HCT116 (cell line): ENCODE measurements around the gene IBSP. TPM values are rescaled to one million over a fixed set of nuclear protein-coding genes. Genes with fewer than 3 reads are reported as not detected.

ENCODE experiments used
- ATAC-seq: fragments of 200-7000 bp; cut with Tn5 transposase; 2 replicates; pipeline ENCODE4 v1.9.1; 2020; ENCODE audit warnings: mild to moderate bottlenecking, moderate library complexity
- BruUV-seq: library from RNA; stranded (reverse); fragments of 400-500 nt; replicated peaks from 2 replicates; lab custom pipeline; 2021; lab: Mats Ljungman, UMichigan
- CTCF ChIA-PET: fragments of 300-600 bp; sonication (Branson Sonifier 250); formaldehyde crosslinking; loops from one replicate; lab custom pipeline; 2021; ENCODE audit warnings: antibody characterized with exemption; lab: Charles Lee
- POLR2A ChIA-PET: fragments of 300-600, 350-600 bp; sonication (Branson Sonifier 250); formaldehyde crosslinking; loops from one replicate; lab custom pipeline; 2021; ENCODE audit warnings: antibody characterized with exemption; lab: Charles Lee
- RAD21 ChIA-PET, 2 experiments: fragments of 300-600 bp; sonication (Branson Sonifier 250); formaldehyde crosslinking; loops; one replicate each; lab custom pipeline; 2023; ENCODE audit warnings: low total read pairs in 2 of 2; ENCODE audit not compliant: uncharacterized antibody in 2 of 2, unreplicated experiment in 2 of 2, low non-redundant PET in 1 of 2; lab: Charles Lee
- DNase-seq: peaks from one replicate; pipeline ENCODE4 v3.0.0-alpha.2; 2010; ENCODE audit warnings: low read depth, low spot score
- H2AFZ ChIP-seq: fragments of 200-600 bp; shearing (Covaris generic), sonication (generic); 2 replicates; pipeline ENCODE4 v1.6.1; 2017; ENCODE audit warnings: low read depth, mixed run types, mixed read lengths, antibody characterized with exemption, low read length; ENCODE audit not compliant: poor library complexity, severe bottlenecking
- H3K27ac ChIP-seq: 2 replicates; pipeline ENCODE4 v1.5.1; 2012; ENCODE audit warnings: low read depth, low read length
- H3K27me3 ChIP-seq: fragments of 200-600 bp; sonication (generic); 2 replicates; pipeline ENCODE4 v1.6.1; 2016; ENCODE audit warnings: mixed run types, low read length, mixed read lengths; ENCODE audit not compliant: insufficient read depth
- H3K36me3 ChIP-seq, 2 experiments: fragments of 200-500 bp in 1 of 2; fragments of 200-600 bp in 1 of 2; sonication (Bioruptor generic) in 1 of 2; sonication (generic) in 1 of 2; 2 replicates each; pipeline versions ENCODE4 v1.5.1 to v1.6.1; 2014 to 2016; ENCODE audit warnings: low read length in 2 of 2, inconsistent platforms in 1 of 2, mixed read lengths in 1 of 2, mixed run types in 1 of 2; ENCODE audit not compliant: insufficient read depth in 2 of 2, control insufficient read depth in 1 of 2
- H3K4me1 ChIP-seq, 2 experiments: fragments of 200-600 bp in 1 of 2; sonication (generic) in 1 of 2; 2 replicates each; pipeline versions ENCODE4 v1.5.1 to v1.6.1; 2012 to 2017; ENCODE audit warnings: low read length in 2 of 2, inconsistent platforms in 1 of 2, mild to moderate bottlenecking in 1 of 2, mixed read lengths in 1 of 2, mixed run types in 1 of 2, moderate library complexity in 1 of 2; ENCODE audit not compliant: insufficient read depth in 2 of 2, control insufficient read depth in 1 of 2
- H3K4me2 ChIP-seq: fragments of 200-600 bp; sonication (generic); 2 replicates; pipeline ENCODE4 v1.6.1; 2017; ENCODE audit warnings: mixed run types, low read length, mixed read lengths
- H3K4me3 ChIP-seq, 2 experiments: fragments of 200-600 bp in 1 of 2; sonication (generic) in 1 of 2; replicated peaks in 1 of 2; 2 replicates each; pipeline ENCODE4 v1.5.1; 2011 to 2016; ENCODE audit warnings: low read length in 2 of 2, control low read depth in 1 of 2, low read depth in 1 of 2, mild to moderate bottlenecking in 1 of 2, mixed read lengths in 1 of 2, mixed run types in 1 of 2
- H3K79me2 ChIP-seq: fragments of 200-600 bp; sonication (generic); 2 replicates; pipeline ENCODE4 v1.6.1; 2017; ENCODE audit warnings: mild to moderate bottlenecking, mixed run types, low read length, moderate library complexity, mixed read lengths; ENCODE audit not compliant: insufficient read depth
- H3K9ac ChIP-seq: fragments of 200-600 bp; sonication (generic); 2 replicates; pipeline ENCODE4 v1.6.1; 2016; ENCODE audit warnings: low read length, mixed read lengths
- H3K9me2 ChIP-seq: fragments of 200-600 bp; sonication (generic), shearing (Covaris generic); 2 replicates; pipeline ENCODE4 v1.6.1; 2017; ENCODE audit warnings: mixed run types, mild to moderate bottlenecking, moderate library complexity; ENCODE audit not compliant: insufficient read depth
- H3K9me3 ChIP-seq, 2 experiments: fragments of 200-500 bp in 1 of 2; fragments of 200-600 bp in 1 of 2; sonication (Bioruptor generic) in 1 of 2; sonication (generic) in 1 of 2; 2 replicates each; pipeline ENCODE4 v1.6.1; 2014 to 2017; ENCODE audit warnings: low read length in 2 of 2, mixed read lengths in 2 of 2, inconsistent platforms in 1 of 2, low read depth in 1 of 2, mild to moderate bottlenecking in 1 of 2, mixed run types in 1 of 2, moderate library complexity in 1 of 2; ENCODE audit not compliant: control insufficient read depth in 1 of 2, insufficient read depth in 1 of 2
- H4K20me1 ChIP-seq: fragments of 200-600 bp; sonication (generic), shearing (Covaris generic); 2 replicates; pipeline ENCODE4 v1.6.1; 2017; ENCODE audit warnings: mixed run types, mild to moderate bottlenecking, moderate library complexity; ENCODE audit not compliant: insufficient read depth
- ELF1 ChIP-seq: IDR thresholded peaks from 2 replicates; pipeline ENCODE4 v1.6.1; 2012; ENCODE audit warnings: low read depth, borderline replicate concordance
- EZH2phosphoT487 ChIP-seq: fragments of 200-600 bp; IDR thresholded peaks from 2 replicates; pipeline ENCODE4 v1.6.1; 2018; ENCODE audit warnings: antibody characterized with exemption, borderline replicate concordance
- JUND ChIP-seq: IDR thresholded peaks from 2 replicates; pipeline ENCODE4 v1.6.1; 2012
- POLR2A ChIP-seq: IDR thresholded peaks from 2 replicates; pipeline ENCODE4 v1.7.0; 2011; ENCODE audit warnings: borderline replicate concordance; ENCODE audit not compliant: insufficient read depth, insufficient read length; ENCODE audit errors: extremely low read depth
- RAD21 ChIP-seq: IDR thresholded peaks from 2 replicates; pipeline ENCODE4 v1.6.1; 2012; ENCODE audit warnings: low read depth, mild to moderate bottlenecking
- TCF7L2 ChIP-seq: IDR thresholded peaks from 2 replicates; pipeline ENCODE4 v1.7.0; 2011; ENCODE audit warnings: borderline replicate concordance, inconsistent platforms; ENCODE audit not compliant: insufficient read depth, insufficient read length; ENCODE audit errors: extremely low read depth
- ZNF274 ChIP-seq: fragments of 200-500 bp; sonication (Bioruptor generic); IDR thresholded peaks from 2 replicates; pipeline ENCODE4 v1.6.1; 2014; ENCODE audit warnings: mild to moderate bottlenecking, low read depth, low read length, inconsistent platforms
- intact Hi-C: fragments of 100-400 bp; cut with micrococcal nuclease; formaldehyde crosslinking; loops from 2 replicates; pipeline ENCODE4 v1.10.0; 2022
- total RNA-seq: library from RNA; stranded (reverse); gene quantifications from one replicate; pipeline ENCODE4 v1.2.1, GENCODE V29; 2021; ENCODE audit not compliant: unreplicated experiment
- TF ChIP-seq, protein P1 (sequence below): IDR thresholded peaks from 2 replicates; pipeline ENCODE4 v1.6.1; 2011; ENCODE audit warnings: mild to moderate bottlenecking, low read length, moderate library complexity; ENCODE audit not compliant: insufficient replicate concordance; ENCODE audit errors: extremely low read depth
- TF ChIP-seq, protein P2 (sequence below): IDR thresholded peaks from 2 replicates; pipeline ENCODE4 v1.6.1; 2012; ENCODE audit warnings: low read depth
- TF ChIP-seq, protein P3 (sequence below), 3 experiments: fragments of 200-600 bp in 1 of 3; sonication (generic) in 1 of 3; IDR thresholded peaks in 2 of 3; conservative IDR thresholded peaks in 1 of 3; 2 replicates each; pipeline ENCODE4 v1.5.1; 2012 to 2017; ENCODE audit warnings: low read depth in 2 of 3, low read length in 2 of 3, antibody characterized with exemption in 1 of 3, borderline replicate concordance in 1 of 3, control low read depth in 1 of 3, mild to moderate bottlenecking in 1 of 3, mixed read lengths in 1 of 3, mixed run types in 1 of 3, moderate library complexity in 1 of 3; ENCODE audit not compliant: insufficient read depth in 1 of 3

The IBSP gene
- total RNA-seq, 1 experiment from 2014 or later: not detected

DNA sequence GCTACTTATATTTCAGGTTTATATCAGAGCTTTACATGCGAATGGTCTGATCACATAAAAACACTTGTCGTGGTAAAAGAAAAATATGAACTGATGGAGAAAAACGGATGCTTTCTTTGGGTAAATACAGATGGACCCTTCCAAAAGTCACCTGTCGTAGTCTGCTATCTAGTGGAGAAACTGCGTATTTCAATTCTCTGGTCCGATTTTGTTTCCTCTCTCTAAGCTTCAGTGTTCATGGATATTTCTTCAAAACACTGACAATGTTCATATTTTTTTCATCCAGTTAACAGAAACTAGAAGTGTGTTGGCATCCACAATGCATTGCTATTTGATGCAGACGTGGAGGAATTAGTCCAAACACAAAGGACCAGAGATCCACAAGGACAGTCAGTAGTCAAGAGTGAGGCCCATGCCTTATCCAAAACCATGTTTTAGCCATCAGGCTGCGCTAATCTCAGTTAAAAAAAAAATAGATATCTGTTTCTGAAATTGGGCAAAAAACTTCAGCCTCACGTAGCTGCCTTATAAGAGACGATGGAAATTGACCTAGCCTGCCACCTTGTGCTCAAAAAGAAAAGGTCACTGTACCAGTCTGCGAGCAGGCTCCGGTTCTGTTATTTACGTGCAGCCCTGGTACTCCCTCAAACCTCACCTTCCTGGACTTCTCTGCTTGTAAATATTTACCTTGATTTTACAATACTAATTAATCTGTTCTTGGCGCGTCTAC is 49.4 kb downstream of the IBSP start (continued):
- TF ChIP-seq, protein P1, sequence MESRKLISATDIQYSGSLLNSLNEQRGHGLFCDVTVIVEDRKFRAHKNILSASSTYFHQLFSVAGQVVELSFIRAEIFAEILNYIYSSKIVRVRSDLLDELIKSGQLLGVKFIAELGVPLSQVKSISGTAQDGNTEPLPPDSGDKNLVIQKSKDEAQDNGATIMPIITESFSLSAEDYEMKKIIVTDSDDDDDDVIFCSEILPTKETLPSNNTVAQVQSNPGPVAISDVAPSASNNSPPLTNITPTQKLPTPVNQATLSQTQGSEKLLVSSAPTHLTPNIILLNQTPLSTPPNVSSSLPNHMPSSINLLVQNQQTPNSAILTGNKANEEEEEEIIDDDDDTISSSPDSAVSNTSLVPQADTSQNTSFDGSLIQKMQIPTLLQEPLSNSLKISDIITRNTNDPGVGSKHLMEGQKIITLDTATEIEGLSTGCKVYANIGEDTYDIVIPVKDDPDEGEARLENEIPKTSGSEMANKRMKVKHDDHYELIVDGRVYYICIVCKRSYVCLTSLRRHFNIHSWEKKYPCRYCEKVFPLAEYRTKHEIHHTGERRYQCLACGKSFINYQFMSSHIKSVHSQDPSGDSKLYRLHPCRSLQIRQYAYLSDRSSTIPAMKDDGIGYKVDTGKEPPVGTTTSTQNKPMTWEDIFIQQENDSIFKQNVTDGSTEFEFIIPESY: no peak
- TF ChIP-seq POLR2A: no peak
- TF ChIP-seq, protein P2, sequence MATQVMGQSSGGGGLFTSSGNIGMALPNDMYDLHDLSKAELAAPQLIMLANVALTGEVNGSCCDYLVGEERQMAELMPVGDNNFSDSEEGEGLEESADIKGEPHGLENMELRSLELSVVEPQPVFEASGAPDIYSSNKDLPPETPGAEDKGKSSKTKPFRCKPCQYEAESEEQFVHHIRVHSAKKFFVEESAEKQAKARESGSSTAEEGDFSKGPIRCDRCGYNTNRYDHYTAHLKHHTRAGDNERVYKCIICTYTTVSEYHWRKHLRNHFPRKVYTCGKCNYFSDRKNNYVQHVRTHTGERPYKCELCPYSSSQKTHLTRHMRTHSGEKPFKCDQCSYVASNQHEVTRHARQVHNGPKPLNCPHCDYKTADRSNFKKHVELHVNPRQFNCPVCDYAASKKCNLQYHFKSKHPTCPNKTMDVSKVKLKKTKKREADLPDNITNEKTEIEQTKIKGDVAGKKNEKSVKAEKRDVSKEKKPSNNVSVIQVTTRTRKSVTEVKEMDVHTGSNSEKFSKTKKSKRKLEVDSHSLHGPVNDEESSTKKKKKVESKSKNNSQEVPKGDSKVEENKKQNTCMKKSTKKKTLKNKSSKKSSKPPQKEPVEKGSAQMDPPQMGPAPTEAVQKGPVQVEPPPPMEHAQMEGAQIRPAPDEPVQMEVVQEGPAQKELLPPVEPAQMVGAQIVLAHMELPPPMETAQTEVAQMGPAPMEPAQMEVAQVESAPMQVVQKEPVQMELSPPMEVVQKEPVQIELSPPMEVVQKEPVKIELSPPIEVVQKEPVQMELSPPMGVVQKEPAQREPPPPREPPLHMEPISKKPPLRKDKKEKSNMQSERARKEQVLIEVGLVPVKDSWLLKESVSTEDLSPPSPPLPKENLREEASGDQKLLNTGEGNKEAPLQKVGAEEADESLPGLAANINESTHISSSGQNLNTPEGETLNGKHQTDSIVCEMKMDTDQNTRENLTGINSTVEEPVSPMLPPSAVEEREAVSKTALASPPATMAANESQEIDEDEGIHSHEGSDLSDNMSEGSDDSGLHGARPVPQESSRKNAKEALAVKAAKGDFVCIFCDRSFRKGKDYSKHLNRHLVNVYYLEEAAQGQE: no peak

DNA sequence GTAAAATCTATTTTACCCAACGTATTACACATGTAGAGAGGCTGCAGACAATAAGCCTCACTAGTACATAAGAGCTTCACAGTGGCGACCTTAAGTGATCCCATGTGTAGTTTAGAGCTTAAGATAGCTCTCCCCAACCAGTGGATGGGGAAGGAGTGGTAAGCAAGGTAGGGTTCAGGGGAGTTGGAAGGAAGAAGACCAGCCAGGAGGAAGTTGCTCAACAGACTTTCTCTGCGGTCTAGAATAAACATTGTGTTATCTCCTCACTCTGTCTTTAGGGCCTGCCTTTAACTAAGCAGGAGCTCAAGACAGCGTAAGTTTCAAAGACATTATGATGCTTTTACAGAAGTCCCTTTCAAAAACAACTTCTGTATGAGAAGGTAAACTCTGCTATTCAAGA is 50.3 kb downstream of the IBSP start:
- TF ChIP-seq ELF1: no peak
- no peak for TF ChIP-seq JUND
- TF ChIP-seq, protein P2: no peak
- no peak for TF ChIP-seq ZNF274
- no peak for TF ChIP-seq RAD21
- TF ChIP-seq, protein P3, sequence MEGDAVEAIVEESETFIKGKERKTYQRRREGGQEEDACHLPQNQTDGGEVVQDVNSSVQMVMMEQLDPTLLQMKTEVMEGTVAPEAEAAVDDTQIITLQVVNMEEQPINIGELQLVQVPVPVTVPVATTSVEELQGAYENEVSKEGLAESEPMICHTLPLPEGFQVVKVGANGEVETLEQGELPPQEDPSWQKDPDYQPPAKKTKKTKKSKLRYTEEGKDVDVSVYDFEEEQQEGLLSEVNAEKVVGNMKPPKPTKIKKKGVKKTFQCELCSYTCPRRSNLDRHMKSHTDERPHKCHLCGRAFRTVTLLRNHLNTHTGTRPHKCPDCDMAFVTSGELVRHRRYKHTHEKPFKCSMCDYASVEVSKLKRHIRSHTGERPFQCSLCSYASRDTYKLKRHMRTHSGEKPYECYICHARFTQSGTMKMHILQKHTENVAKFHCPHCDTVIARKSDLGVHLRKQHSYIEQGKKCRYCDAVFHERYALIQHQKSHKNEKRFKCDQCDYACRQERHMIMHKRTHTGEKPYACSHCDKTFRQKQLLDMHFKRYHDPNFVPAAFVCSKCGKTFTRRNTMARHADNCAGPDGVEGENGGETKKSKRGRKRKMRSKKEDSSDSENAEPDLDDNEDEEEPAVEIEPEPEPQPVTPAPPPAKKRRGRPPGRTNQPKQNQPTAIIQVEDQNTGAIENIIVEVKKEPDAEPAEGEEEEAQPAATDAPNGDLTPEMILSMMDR (IDR thresholded peaks at IDR 0.05 in 2 of 3, conservative IDR thresholded peaks at IDR 0.05 in 1 of 3; ENCODE audit: borderline replicate concordance in 1 of 3, insufficient read depth in 1 of 3, low read depth in 2 of 3, low read length in 2 of 3): no peak
- no peak for TF ChIP-seq TCF7L2
- no peak for TF ChIP-seq EZH2phosphoT487
- TF ChIP-seq, all 23 proteins: peak for 0
- Histone ChIP-seq H4K20me1 (no peaks in the 10 kb centered on the region), H2AFZ (peak overlapping the region; percentile 100), H3K9me2 (no peaks in the 10 kb centered on the region), H3K4me3 (no peak overlapping the region), H3K4me1 (peaks cover 0 to 6% of the 10 kb centered on the region in 2 experiments; a peak in 3 of 4 replicates), H3K27me3 (no peaks in the 10 kb centered on the region), H3K27ac (no peak overlapping the region), H3K9me3 (no peaks in the 10 kb centered on the region), H3K36me3 (no peaks in the 10 kb centered on the region), H3K4me2 (peak overlapping the region; percentile 72; the same call in 1 of the 2 replicates), H3K79me2 (no peaks in the 10 kb centered on the region), H3K9ac (no peak overlapping the region)
- ChIA-PET POLR2A (no interaction called here), CTCF (interaction anchor here (0.9 to 3.4 kb wide), 22 partner anchors 11 to 699 kb away, joined by 3 to 32 read pairs (median 4); no protein-coding TSS in a partner anchor), RAD21 (interaction anchor here (1.2 to 1.3 kb wide), 2 partner anchors 137 to 170 kb away, joined by 3 to 5 read pairs; no protein-coding TSS in a partner anchor)
- ATAC-seq (no peak), DNase-seq (no peak)
- BruUV-seq: no TSS peak
- intact Hi-C loops: loop anchor here (5.0 to 10.0 kb wide), 2 partner anchors 665 to 952 kb away; no protein-coding TSS in a partner anchor
